GM12874 (cell line): ENCODE measurements around the gene YIF1B.

Experiments used
- TF ChIP-seq, protein P1 (sequence below): IDR thresholded peaks from 2 replicates; pipeline ENCODE4 v1.5.1; 2011; ENCODE audit warnings: low read depth, mild to moderate bottlenecking, control low read depth, low read length, moderate library complexity; ENCODE audit not compliant: insufficient read depth

The YIF1B gene

DNA sequence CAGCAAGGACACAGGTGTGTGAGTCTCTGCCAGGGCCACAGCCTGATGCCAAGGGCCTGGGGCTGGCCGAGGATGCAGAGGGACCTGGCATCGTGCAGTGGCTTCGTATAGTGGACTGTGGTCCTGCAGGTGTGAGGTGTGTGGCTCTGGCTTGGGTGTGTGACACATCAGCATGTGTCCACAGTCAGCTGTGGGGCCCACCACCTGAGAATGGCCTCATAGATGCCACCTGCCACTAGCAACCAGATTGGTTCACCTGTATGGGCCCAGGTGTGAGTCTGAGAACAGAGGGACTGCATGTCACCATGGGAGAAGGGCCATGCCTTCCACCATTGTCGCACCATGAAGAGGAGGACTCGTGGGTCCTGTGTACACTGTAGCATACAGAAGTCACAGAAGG, 62.0 kb downstream of the YIF1B start:
- TF ChIP-seq, protein P1, sequence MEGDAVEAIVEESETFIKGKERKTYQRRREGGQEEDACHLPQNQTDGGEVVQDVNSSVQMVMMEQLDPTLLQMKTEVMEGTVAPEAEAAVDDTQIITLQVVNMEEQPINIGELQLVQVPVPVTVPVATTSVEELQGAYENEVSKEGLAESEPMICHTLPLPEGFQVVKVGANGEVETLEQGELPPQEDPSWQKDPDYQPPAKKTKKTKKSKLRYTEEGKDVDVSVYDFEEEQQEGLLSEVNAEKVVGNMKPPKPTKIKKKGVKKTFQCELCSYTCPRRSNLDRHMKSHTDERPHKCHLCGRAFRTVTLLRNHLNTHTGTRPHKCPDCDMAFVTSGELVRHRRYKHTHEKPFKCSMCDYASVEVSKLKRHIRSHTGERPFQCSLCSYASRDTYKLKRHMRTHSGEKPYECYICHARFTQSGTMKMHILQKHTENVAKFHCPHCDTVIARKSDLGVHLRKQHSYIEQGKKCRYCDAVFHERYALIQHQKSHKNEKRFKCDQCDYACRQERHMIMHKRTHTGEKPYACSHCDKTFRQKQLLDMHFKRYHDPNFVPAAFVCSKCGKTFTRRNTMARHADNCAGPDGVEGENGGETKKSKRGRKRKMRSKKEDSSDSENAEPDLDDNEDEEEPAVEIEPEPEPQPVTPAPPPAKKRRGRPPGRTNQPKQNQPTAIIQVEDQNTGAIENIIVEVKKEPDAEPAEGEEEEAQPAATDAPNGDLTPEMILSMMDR: no peak
